GM10248 (cell line): Measurements from ENCODE around the gene CYP26B1.

ENCODE experiments used
- CTCF ChIA-PET: fragments of 300-600 bp; sonication (Branson Sonifier 250); formaldehyde crosslinking; extraction: SDS; loops from one replicate; lab custom pipeline; 2021; ENCODE audit warnings: antibody characterized with exemption; lab: Yijun Ruan, JAX
- POLR2A ChIA-PET: fragments of 350-650 bp; sonication (Branson Sonifier 250); formaldehyde crosslinking; extraction: SDS; loops from one replicate; lab custom pipeline; 2020; ENCODE audit warnings: antibody characterized with exemption; lab: Yijun Ruan, JAX
- DNase-seq: peaks from one replicate; pipeline ENCODE4 v3.0.0; 2012; ENCODE audit errors: extremely low spot score
- TF ChIP-seq, protein P1 (sequence below): IDR thresholded peaks from 2 replicates; pipeline ENCODE4 v1.5.1; 2012; ENCODE audit warnings: mild to moderate bottlenecking, low read depth; ENCODE audit errors: extremely low read depth, missing control alignments, control extremely low read depth

CYP26B1 gene

DNA sequence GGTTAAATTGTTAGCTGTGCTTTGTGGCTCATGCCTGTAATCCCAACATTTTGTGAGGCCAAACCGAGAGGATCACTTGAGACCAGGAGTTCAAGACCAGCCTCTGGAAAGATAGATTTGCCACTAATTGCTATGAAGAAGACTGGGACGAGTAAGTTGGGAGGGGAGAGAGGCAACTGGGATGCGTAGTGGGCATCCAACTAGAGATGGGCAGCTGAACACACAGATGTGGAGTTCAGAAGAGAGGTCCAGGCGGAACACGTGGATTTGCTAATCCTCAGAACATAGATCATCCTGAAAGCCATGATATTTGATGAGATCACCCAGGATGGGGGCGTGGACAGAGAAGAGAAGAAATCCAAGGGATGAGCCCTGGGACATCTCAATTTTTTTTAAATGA lies 48.7 kb downstream of the CYP26B1 start:
- TF ChIP-seq, protein P1, sequence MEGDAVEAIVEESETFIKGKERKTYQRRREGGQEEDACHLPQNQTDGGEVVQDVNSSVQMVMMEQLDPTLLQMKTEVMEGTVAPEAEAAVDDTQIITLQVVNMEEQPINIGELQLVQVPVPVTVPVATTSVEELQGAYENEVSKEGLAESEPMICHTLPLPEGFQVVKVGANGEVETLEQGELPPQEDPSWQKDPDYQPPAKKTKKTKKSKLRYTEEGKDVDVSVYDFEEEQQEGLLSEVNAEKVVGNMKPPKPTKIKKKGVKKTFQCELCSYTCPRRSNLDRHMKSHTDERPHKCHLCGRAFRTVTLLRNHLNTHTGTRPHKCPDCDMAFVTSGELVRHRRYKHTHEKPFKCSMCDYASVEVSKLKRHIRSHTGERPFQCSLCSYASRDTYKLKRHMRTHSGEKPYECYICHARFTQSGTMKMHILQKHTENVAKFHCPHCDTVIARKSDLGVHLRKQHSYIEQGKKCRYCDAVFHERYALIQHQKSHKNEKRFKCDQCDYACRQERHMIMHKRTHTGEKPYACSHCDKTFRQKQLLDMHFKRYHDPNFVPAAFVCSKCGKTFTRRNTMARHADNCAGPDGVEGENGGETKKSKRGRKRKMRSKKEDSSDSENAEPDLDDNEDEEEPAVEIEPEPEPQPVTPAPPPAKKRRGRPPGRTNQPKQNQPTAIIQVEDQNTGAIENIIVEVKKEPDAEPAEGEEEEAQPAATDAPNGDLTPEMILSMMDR = no peak
- POLR2A ChIA-PET = no interaction called here

DNA sequence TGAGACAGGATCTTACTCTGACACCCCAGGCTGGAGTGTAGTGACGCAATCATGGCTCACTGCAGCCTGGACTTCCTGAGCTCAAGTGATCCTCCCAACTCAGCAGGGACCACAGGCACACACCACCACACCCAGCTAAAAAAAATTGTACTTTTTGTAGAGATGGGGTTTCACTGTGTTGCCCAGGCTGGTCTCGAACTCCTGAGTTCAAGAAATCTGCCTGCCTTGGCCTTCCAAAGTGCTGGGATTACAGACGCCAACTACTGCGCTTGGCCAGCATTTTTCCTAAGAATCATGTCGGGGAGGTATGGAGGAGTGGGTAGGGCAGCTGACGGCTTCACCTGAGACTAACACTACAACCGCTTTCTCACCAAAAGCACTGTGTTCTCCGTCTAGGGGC lies 50.4 kb downstream of the CYP26B1 start:
- CTCF ChIA-PET = no interaction called here
- POLR2A ChIA-PET = no interaction called here
- no peak for DNase-seq
- TF ChIP-seq, protein P1 = no peak

More for the DNA sequence above, 48.7 kb downstream of the CYP26B1 start:
- CTCF ChIA-PET = no interaction called here
- no peak for DNase-seq

DNA sequence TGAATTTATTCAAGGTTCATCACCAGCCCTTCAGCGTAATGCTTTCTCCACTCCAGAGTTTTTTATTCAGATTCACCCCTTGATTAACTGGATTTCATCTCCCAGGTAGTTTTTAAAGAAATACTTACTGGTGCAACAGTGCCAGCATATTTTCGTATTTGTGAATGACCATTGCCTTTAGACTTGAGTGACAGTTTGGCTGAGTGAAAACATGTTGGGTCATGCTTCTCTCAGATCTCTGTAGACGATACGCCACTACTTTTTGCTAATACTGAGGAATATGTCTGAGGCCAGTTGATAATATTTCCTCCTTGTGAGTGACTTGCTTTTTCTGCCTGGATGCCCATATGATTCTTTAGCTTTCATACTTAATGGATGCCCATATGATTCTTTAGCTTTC lies 51.5 kb downstream of the CYP26B1 start:
- TF ChIP-seq, protein P1 = no peak
- CTCF ChIA-PET = no interaction called here
- POLR2A ChIA-PET = no interaction called here
- DNase-seq = no peak

DNA sequence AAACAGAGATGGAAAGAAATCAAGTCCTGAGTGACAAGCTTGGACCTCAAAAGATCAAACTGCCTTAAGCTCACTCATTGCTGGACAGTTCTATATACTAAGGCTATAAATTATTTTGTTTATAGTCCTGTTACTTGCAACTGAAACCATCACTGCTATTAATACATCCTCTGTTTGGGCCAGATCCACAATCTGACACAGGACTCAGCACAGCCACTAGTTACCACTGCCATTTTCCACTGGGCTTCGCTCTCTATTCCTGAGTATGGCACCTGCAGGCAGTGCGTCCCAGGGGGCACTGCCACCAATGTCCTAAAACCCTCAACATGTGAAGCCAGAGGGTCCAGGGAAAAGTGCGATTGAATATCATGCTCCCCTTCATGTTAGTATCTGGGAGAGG lies 52.3 kb downstream of the CYP26B1 start:
- CTCF ChIA-PET = no interaction called here
- TF ChIP-seq, protein P1 = no peak
- no peak for DNase-seq
- POLR2A ChIA-PET = no interaction called here

- CTCF ChIA-PET = no interaction called here
- TF ChIP-seq, protein P1 = no peak
- POLR2A ChIA-PET = no interaction called here
- DNase-seq = no peak
These were observed 53.0 kb downstream of the CYP26B1 start for GRCh38 chr2:72094701-72095100.

- POLR2A ChIA-PET = no interaction called here
- TF ChIP-seq, protein P1 = no peak
- CTCF ChIA-PET = no interaction called here
- no peak for DNase-seq
These were observed 55.6 kb downstream of the CYP26B1 start for GRCh38 chr2:72092111-72092510.

DNA sequence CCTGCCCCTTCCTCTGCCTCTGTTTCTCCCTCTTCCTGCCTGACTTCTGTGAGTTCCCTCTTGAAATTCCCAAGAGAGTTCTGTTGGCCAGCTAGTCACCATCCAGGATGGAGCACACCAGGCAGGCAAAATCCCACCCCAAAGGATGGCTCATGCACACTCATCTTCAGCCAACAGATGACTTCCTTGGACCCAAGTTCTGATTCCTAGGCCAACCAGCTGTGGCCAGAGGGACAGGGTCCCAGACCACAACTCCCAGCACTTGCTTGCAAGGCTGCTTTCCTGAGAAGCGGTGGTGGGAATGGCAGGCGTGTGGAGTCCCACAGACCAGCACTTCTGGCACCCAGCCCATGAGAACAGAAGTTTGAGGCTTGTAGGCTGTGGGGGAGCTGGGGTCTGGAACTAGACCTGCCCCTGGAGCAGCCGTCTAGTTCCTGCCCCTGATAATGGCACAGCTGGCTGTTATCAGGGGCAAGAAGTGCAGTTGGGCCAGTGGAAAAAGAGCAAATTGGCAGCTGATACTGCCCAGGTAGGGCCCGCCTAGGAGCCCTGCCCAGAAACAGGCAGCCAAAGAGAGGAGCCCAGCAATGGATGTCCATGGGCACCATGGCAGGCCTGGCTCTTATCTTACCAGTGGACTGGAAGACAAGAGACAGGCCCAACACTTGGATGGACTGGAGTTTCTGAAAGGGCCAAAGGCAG lies 56.7 kb downstream of the CYP26B1 start:
- ChIA-PET CTCF (no interaction called here), POLR2A (no interaction called here)
- TF ChIP-seq, protein P1 = no peak
- DNase-seq = no peak
